ENCODE measurements around the gene TBC1D10A.

- TF ChIP-seq POLR2A (IDR thresholded peaks at IDR 0.05; ENCODE audit: low read depth, low read length): no peak
- no peak for TF ChIP-seq POLR2AphosphoS5 (IDR thresholded peaks at IDR 0.05; ENCODE audit: low read depth, low read length)
These were observed 13.0 kb downstream of the TBC1D10A start for GRCh38 chr22:30313527-30314363.

Data from GM12892 (cell line).